IMR-90 (cell line): ENCODE results near the gene NPRL2. TPM values are rescaled to one million over a fixed set of nuclear protein-coding genes. Genes with fewer than 3 reads are reported as not detected.

ENCODE experiments used
- ATAC-seq: fragments of 200-7000 bp; cut with Tn5 transposase; 2 replicates; pipeline ENCODE4 v1.9.1; 2020; ENCODE audit warnings: low read depth, mild to moderate bottlenecking, moderate library complexity
- BruUV-seq: library from RNA; stranded (reverse); fragments of 400-500 nt; replicated peaks from 2 replicates; lab custom pipeline; 2021; lab: Mats Ljungman, UMichigan
- CTCF ChIA-PET: fragments of 300-600 bp; formaldehyde crosslinking; extraction: SDS; loops from one replicate; lab custom pipeline; 2021; ENCODE audit warnings: antibody characterized with exemption; lab: Yijun Ruan, JAX
- POLR2A ChIA-PET: fragments of 300-600 bp; sonication (Branson Sonifier 250); formaldehyde crosslinking; loops from one replicate; lab custom pipeline; 2022; ENCODE audit warnings: antibody characterized with exemption; ENCODE audit not compliant: unreplicated experiment; lab: Charles Lee
- DNase-seq: peaks from one replicate; pipeline ENCODE4 v3.0.0; 2013
- H2AFZ ChIP-seq: replicated peaks from 2 replicates; pipeline ENCODE3; 2013; ENCODE audit warnings: low read length, mild to moderate bottlenecking; ENCODE audit not compliant: poor library complexity
- H2AK5ac ChIP-seq: 2 replicates; pipeline ENCODE4 v1.6.1; 2013; ENCODE audit warnings: low read depth, low read length, inconsistent platforms
- H2AK9ac ChIP-seq: replicated peaks from 2 replicates; pipeline ENCODE3; 2013; ENCODE audit warnings: mild to moderate bottlenecking, low read depth, low read length, moderate library complexity; ENCODE audit not compliant: poor library complexity
- H2BK120ac ChIP-seq: 2 replicates; pipeline ENCODE4 v1.6.1; 2013; ENCODE audit warnings: low read depth, low read length, inconsistent platforms
- H2BK15ac ChIP-seq: 3 replicates; pipeline ENCODE4 v1.6.1; 2013; ENCODE audit warnings: low read depth, low read length, inconsistent platforms
- H2BK20ac ChIP-seq: 2 replicates; pipeline ENCODE4 v1.6.1; 2013; ENCODE audit warnings: low read depth, mild to moderate bottlenecking, inconsistent platforms, low read length, moderate library complexity
- H2BK5ac ChIP-seq: 2 replicates; pipeline ENCODE4 v1.6.1; 2013; ENCODE audit warnings: mild to moderate bottlenecking, low read depth, low read length, inconsistent platforms; ENCODE audit not compliant: poor library complexity, severe bottlenecking
- H3K14ac ChIP-seq: replicated peaks from 2 replicates; pipeline ENCODE4 v1.6.1; 2013; ENCODE audit warnings: low read depth, low read length, inconsistent platforms
- H3K18ac ChIP-seq: 2 replicates; pipeline ENCODE4 v1.6.1; 2013; ENCODE audit warnings: low read depth, low read length, control low read depth
- H3K23ac ChIP-seq: 2 replicates; pipeline ENCODE4 v1.6.1; 2013; ENCODE audit warnings: low read depth, low read length, inconsistent platforms
- H3K27ac ChIP-seq: 2 replicates; pipeline ENCODE4 v1.5.1; 2013; ENCODE audit warnings: mild to moderate bottlenecking, control low read depth, low read length; ENCODE audit not compliant: insufficient read depth
- H3K27me3 ChIP-seq: 2 replicates; pipeline ENCODE4 v1.6.1; 2013; ENCODE audit warnings: low read length; ENCODE audit not compliant: control insufficient read depth, insufficient read depth
- H3K36me3 ChIP-seq: 2 replicates; pipeline ENCODE4 v1.6.1; 2013; ENCODE audit warnings: low read length, mixed read lengths; ENCODE audit not compliant: control insufficient read depth, insufficient read depth
- H3K4ac ChIP-seq: 2 replicates; pipeline ENCODE4 v1.6.1; 2013; ENCODE audit warnings: low read depth, low read length, inconsistent platforms
- H3K4me1 ChIP-seq: 2 replicates; pipeline ENCODE4 v1.6.1; 2013; ENCODE audit warnings: low read length, mixed read lengths; ENCODE audit not compliant: control insufficient read depth, insufficient read depth
- H3K4me2 ChIP-seq: 2 replicates; pipeline ENCODE4 v1.6.1; 2013; ENCODE audit warnings: low read depth, mild to moderate bottlenecking, control low read depth, low read length, moderate library complexity
- H3K4me3 ChIP-seq: 2 replicates; pipeline ENCODE4 v1.5.1; 2013; ENCODE audit warnings: low read depth, mild to moderate bottlenecking, control low read depth, low read length, moderate library complexity; ENCODE audit not compliant: insufficient read depth
- H3K56ac ChIP-seq: 2 replicates; pipeline ENCODE4 v1.6.1; 2013; ENCODE audit warnings: low read length, inconsistent platforms; ENCODE audit not compliant: insufficient read depth; ENCODE audit errors: extremely low read depth
- H3K79me1 ChIP-seq, 2 experiments: 2 replicates each; pipeline ENCODE4 v1.6.1; 2013; ENCODE audit warnings: low read length in 2 of 2, inconsistent platforms in 1 of 2, low read depth in 1 of 2
- H3K9ac ChIP-seq: 2 replicates; pipeline ENCODE4 v1.6.1; 2013; ENCODE audit warnings: low read depth, low read length, control low read depth
- H3K9me1 ChIP-seq: 2 replicates; pipeline ENCODE4 v1.6.1; 2013; ENCODE audit warnings: low read length, inconsistent platforms; ENCODE audit not compliant: insufficient read depth
- H3K9me3 ChIP-seq: 2 replicates; pipeline ENCODE4 v1.6.1; 2013; ENCODE audit warnings: low read length; ENCODE audit not compliant: control insufficient read depth, insufficient read depth
- H4K20me1 ChIP-seq: 2 replicates; pipeline ENCODE4 v1.6.1; 2013; ENCODE audit warnings: low read length, inconsistent platforms; ENCODE audit not compliant: insufficient read depth
- H4K5ac ChIP-seq: 2 replicates; pipeline ENCODE4 v1.6.1; 2013; ENCODE audit warnings: mild to moderate bottlenecking, low read depth, low read length, control low read depth
- H4K8ac ChIP-seq, 2 experiments: 2 replicates each; pipeline ENCODE4 v1.6.1; 2013; ENCODE audit warnings: low read depth in 2 of 2, low read length in 2 of 2, control low read depth in 1 of 2, inconsistent platforms in 1 of 2
- H4K91ac ChIP-seq: 2 replicates; pipeline ENCODE4 v1.6.1; 2013; ENCODE audit warnings: low read depth, low read length, inconsistent platforms; ENCODE audit not compliant: insufficient read depth
- BHLHE40 ChIP-seq: fragments of 150-350 bp; IDR thresholded peaks from 2 replicates; pipeline ENCODE4 v1.6.1; 2016; ENCODE audit warnings: mild to moderate bottlenecking, low read depth, low read length
- CEBPB ChIP-seq: IDR thresholded peaks from 2 replicates; pipeline ENCODE4 v1.6.1; 2012; ENCODE audit warnings: low read depth, low read length, improper control_type of control experiment
- CTCF ChIP-seq: conservative IDR thresholded peaks from 2 replicates; pipeline ENCODE4 v1.5.1; 2012; ENCODE audit warnings: mild to moderate bottlenecking, low read depth, low read length, improper control_type of control experiment
- ELK1 ChIP-seq: fragments of 150-350 bp; IDR thresholded peaks from 2 replicates; pipeline ENCODE4 v1.6.1; 2016; ENCODE audit warnings: low read depth, mild to moderate bottlenecking, low read length, moderate library complexity, borderline replicate concordance
- FOS ChIP-seq: fragments of 150-350 bp; IDR thresholded peaks from 2 replicates; pipeline ENCODE4 v1.6.1; 2016; ENCODE audit warnings: low read depth, low read length
- NFE2L2 ChIP-seq: fragments of 150-350 bp; IDR thresholded peaks from 2 replicates; pipeline ENCODE4 v1.6.1; 2016; ENCODE audit warnings: low read depth, mild to moderate bottlenecking, low read length
- POLR2A ChIP-seq: IDR thresholded peaks from 2 replicates; pipeline ENCODE4 v1.6.1; 2012; ENCODE audit warnings: mild to moderate bottlenecking, low read depth, low read length
- RCOR1 ChIP-seq: IDR thresholded peaks from 2 replicates; pipeline ENCODE4 v1.6.1; 2012; ENCODE audit warnings: mild to moderate bottlenecking, low read length, improper control_type of control experiment; ENCODE audit not compliant: insufficient replicate concordance
- RFX5 ChIP-seq: IDR thresholded peaks from 2 replicates; pipeline ENCODE4 v1.8.0; 2012; ENCODE audit warnings: low read depth, mild to moderate bottlenecking, low read length, moderate library complexity
- WGBS, 2 experiments: methylation state at CpG; one replicate each; pipeline versions ENCODE4 v1.1.5 to v1.1.7; 2013; ENCODE audit warnings: missing lambda C conversion rate in 2 of 2; ENCODE audit not compliant: insufficient read length in 1 of 2; ENCODE audit errors: extremely low coverage in 2 of 2; 5-methylcytosine and 5-hydroxymethylcytosine counted together
- dilution Hi-C: fragments of 300-500 bp; cut with HindIII; formaldehyde crosslinking; loops from one replicate; pipeline ENCODE4 v1.14.3; 2018; ENCODE audit warnings: low sequenced_read_pairs; ENCODE audit not compliant: unreplicated experiment
- in situ Hi-C: fragments of 300-500 bp; cut with MboI; formaldehyde crosslinking; loops from 3 replicates; pipeline ENCODE4 v1.14.3; 2019; ENCODE audit warnings: low sequenced_read_pairs, inconsistent platforms, mixed read lengths
- intact Hi-C: fragments of 100-400 bp; cut with micrococcal nuclease; formaldehyde crosslinking; loops from 2 replicates; pipeline ENCODE4 v1.10.0; 2022
- polyA plus RNA-seq, 3 experiments: library from polyadenylated mRNA; depleted of rRNA; stranded (reverse); fragments of >200 nt; gene quantifications; 2 replicates each; pipeline ENCODE4 v1.2.3, GENCODE V29; 2012; ENCODE audit warnings: low replicate concordance in 1 of 3
- total RNA-seq: library from RNA; depleted of rRNA; stranded (reverse); fragments of >200 nt; gene quantifications from 2 replicates; pipeline ENCODE4 v1.2.3, GENCODE V29; 2012

NPRL2 gene
- total and polyA plus RNA-seq, 2 of the 4 experiments (the other 2 are of a cell fraction) = 38.3 to 38.7 TPM

GRCh38 chr3:50358355-50358910 is 7.9 kb upstream of the NPRL2 start:
- Histone ChIP-seq H3K9me1 (peaks cover 17% of the 10 kb centered on the region), H4K20me1 (peaks cover 46% of the 10 kb centered on the region)
- dilution Hi-C loops = no loop called here

More at GRCh38 chr3:50358355-50358910, 7.9 kb upstream of the NPRL2 start:
- no peak for TF ChIP-seq CEBPB
- no peak for TF ChIP-seq POLR2A
- no peak for TF ChIP-seq RCOR1
- no peak for TF ChIP-seq NFE2L2
- TF ChIP-seq FOS = no peak
- no peak for TF ChIP-seq RFX5
- no peak for TF ChIP-seq CTCF
- TF ChIP-seq ELK1 = no peak
- no peak for TF ChIP-seq BHLHE40
- H3K18ac ChIP-seq = no peak overlapping the region
- H3K9me3 ChIP-seq = no peaks in the 10 kb centered on the region
- H3K4ac ChIP-seq = peak overlapping the region; percentile 92
- DNase-seq (no peak), ATAC-seq (no peak)
- H2BK120ac ChIP-seq = no peak overlapping the region
- intact Hi-C loops = no loop called here
- H2AK9ac ChIP-seq = peak overlapping the region; percentile 99
- no peak overlapping the region for H2BK5ac ChIP-seq
- no peak overlapping the region for H4K5ac ChIP-seq
- H3K4me3 ChIP-seq = peak overlapping the region; percentile 76
- in situ Hi-C loops = no loop called here
- H3K27me3 ChIP-seq = no peaks in the 10 kb centered on the region
- 56% methylated on average over 16 of the region's 24 CpGs; no CpG with 5 or more reads in 1 of the 2 experiments for WGBS, 2 experiments
- no TSS peak for BruUV-seq
- ChIA-PET POLR2A (no interaction called here), CTCF (no interaction called here)
- H4K8ac ChIP-seq = peak overlapping the region; percentile 41 to 98; a peak in 2 of 4 replicates
- peak overlapping the region; percentile 97 for H2AFZ ChIP-seq
- H3K36me3 ChIP-seq = peaks cover 37% of the 10 kb centered on the region
- H3K79me1 ChIP-seq = peaks cover 0 to 53% of the 10 kb centered on the region in 2 experiments; a peak in 2 of 4 replicates
- H3K14ac ChIP-seq = peak overlapping the region; percentile 99
- H2BK15ac ChIP-seq = no peak overlapping the region
- H3K27ac ChIP-seq = peak overlapping the region; percentile 87
- no peak overlapping the region for H2BK20ac ChIP-seq
- H3K4me2 ChIP-seq = peak overlapping the region; percentile 94
- H4K91ac ChIP-seq = no peak overlapping the region
- peak overlapping the region; percentile 94 for H2AK5ac ChIP-seq
- peak overlapping the region; percentile 50 for H3K23ac ChIP-seq
- peaks cover 26% of the 10 kb centered on the region for H3K4me1 ChIP-seq
- H3K56ac ChIP-seq = no peak overlapping the region
- peak overlapping the region; percentile 94 for H3K9ac ChIP-seq
